Ovary (tissue), 3 donors: ENCODE results near the gene PAQR4.

Experiments
- CTCF ChIP-seq, 3 donors: fragments of 450-650 bp in 2 of 3; fragments of 200-600 bp in 1 of 3; IDR thresholded peaks; one replicate each; pipeline versions ENCODE4 v1.5.1 to v1.8.0; 2016 to 2022; ENCODE audit warnings: antibody characterized with exemption in 3 of 3, mild to moderate bottlenecking in 1 of 3
- EP300 ChIP-seq: sonication (generic); formaldehyde crosslinking; IDR thresholded peaks from one replicate; pipeline ENCODE4 v1.6.1; 2017; ENCODE audit warnings: antibody characterized with exemption
- POLR2A ChIP-seq: fragments of 450-650 bp; IDR thresholded peaks from one replicate; pipeline ENCODE4 v1.6.1; 2017; ENCODE audit warnings: antibody characterized with exemption, mild to moderate bottlenecking, moderate library complexity
- donor health status: DM: no; HTN: no; CAD: no.

- TF ChIP-seq CTCF (IDR thresholded peaks at IDR 0.05) (no peak), POLR2A (no peak), EP300 (no peak)
These were observed 31.4 kb downstream of the PAQR4 start for GRCh38 chr16:3000540-3000939.
